HTERT RPE-1 (cell line): ENCODE results near the gene ICE1.
"Not testable (repeated sequence)": the region's sequence is repeated elsewhere in the genome, so short reads cannot be mapped to it uniquely, and the experiment has no call there.

Experiments used
- in situ Hi-C: fragments of 300-500 bp; cut with MboI; formaldehyde crosslinking; loops from 4 replicates; pipeline ENCODE4 v1.14.3; 2020; ENCODE audit warnings: low sequenced_read_pairs

The ICE1 gene

DNA sequence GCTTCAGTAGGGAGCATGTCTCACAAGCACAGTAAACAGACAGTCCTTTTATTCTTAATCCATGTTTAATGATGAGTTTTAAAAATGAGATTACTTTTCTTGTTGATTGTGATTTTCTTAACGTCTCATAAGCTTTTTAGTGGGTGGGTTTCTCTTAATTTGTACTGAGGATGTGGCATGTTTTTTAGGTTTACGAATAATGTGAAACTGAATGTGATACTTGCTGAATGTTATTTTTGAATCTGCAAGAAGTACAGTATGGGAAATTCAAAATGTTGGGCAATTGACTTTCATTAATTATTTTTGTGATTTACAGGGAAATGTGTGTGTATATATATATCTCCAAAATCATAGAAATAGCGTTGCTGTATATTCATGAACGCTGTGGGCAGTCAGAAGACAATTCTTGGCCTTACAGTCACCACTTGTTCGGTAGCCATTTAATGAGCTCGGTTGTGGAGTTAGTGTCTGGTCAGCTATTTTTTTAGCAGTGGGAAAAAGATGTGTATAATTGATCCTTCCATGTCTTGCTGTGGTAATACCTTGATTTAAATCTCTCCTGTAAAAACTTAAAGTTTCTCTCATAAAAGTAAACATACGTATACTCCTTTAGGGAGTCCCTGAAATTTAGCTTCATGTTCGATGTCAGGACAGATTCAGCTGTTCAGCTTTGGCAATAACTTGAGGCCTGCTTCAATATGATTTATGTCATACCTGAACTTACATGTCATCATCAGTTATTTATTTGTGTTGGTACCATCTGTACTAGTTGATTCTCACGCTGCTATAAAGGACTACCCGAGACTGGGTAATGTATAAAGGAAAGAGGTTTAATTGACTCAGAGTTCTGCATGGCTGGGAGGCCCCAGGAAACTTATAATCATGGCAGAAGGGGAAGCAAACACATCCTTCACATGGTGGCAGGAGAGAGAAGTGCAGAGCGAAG is 15.0 kb downstream of the ICE1 start:
- in situ Hi-C loops: no loop called here

DNA sequence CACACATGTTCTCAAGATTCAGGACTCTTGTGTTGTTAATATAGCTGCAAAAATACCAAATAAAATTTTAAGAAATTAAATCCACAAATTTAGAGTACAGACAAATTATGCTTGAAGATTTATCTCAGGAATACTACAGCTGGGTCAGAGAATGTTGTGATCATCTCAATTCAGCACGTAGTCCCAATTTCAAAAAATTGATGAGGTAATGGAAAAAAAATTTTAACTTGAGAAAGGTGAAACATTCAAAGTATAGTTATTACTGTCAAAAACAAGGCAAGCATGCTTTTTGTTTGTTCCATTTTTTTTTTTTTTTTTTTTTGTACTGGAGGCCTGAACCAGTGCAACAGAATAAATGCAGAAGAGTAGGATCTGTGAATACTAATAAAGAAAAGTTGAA is 29.4 kb downstream of the ICE1 start:
- in situ Hi-C loops: no loop called here

DNA sequence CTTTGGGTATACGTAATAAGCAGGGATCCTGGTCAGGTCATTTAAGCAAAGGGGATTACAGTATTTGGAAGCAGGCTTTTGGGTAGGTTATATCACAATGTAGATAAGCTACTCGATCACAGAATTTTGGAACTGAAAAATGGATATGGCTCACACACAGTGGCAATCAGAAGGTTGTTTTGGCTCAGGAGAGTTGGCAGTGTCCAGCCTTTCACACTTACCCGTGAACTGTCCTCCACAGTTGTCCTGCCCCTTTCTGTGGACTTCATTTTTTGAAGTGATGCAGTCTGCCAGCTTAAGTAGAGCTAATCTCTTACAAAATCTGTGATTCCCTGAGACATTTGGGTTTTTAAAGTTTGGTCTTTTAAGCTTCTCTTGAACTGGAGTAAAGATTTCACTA is 30.7 kb downstream of the ICE1 start:
- in situ Hi-C loops: no loop called here

DNA sequence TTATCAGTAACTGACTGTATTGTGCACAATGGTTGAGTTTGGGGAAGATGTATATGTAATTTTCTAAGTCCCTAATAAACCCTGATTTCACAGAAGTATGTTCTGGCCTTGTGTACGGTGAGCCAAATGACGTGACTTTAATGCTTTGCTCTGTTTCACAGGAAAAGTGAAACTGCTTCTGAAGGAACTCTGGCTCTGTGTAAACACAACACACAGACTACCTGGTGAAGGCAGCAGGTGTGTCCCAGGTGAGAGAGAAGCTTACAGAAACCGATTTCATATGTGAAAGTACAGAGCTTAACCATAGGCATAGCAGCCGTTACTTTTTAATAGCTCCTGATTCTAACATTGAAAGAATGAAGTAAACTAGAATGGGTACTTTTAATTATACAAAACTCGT is 31.9 kb downstream of the ICE1 start:
- in situ Hi-C loops: no loop called here

DNA sequence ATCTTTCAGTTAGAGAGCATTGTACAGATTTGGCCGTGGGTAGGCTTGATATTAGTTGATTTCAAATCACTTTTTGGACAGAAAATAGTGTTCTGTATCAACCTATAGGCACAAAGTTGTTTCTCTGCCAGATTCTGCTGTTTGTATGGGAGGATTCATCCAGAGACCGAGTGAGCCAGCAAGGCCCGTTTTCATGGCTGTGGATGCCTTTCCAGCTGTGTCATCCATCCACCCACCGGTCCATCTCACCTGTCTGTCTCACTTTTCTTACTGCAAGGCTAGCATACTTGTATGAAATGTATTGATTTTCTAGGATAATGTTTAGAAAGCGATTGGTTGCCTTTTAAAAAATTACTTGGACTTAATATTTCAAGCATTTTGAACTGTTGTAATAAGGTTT is 34.4 kb downstream of the ICE1 start:
- in situ Hi-C loops: no loop called here

DNA sequence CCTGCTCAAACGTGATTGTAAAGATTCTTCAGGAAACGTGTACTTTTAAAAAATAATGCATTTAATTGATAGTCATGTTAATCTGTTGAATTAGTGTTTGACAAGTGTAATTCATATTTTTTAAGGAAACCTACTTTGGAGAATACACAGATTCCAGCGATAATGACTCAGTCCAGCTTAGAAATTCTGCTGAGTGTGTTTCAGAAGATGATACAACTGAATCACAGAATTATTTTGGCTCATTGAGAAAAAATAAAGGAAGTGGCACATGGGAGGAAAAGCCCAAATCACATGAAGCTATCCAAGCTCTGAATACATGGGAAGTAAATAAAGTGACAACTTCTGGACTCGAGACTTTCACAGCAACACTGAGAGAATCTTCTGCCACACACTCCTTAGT is 37.8 kb downstream of the ICE1 start:
- in situ Hi-C loops: no loop called here

DNA sequence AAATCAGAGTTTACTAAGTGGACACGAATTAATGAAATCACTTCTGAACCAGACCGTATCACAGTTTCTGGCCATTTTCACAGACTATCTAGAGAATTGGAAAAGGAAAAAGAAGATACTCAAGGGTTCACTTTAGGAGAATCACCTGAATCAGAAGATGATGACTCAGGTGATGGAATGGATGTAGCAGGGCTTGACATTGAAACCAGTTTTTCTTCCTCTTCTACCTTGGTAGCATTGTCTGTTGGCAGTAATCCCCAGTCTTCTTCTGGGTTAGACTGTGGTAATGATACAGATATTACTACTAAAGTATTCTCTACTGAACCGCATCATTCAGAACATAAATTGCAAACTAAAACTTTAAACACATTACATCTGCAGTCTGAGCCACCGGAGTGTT is 38.5 kb downstream of the ICE1 start:
- in situ Hi-C loops: no loop called here

DNA sequence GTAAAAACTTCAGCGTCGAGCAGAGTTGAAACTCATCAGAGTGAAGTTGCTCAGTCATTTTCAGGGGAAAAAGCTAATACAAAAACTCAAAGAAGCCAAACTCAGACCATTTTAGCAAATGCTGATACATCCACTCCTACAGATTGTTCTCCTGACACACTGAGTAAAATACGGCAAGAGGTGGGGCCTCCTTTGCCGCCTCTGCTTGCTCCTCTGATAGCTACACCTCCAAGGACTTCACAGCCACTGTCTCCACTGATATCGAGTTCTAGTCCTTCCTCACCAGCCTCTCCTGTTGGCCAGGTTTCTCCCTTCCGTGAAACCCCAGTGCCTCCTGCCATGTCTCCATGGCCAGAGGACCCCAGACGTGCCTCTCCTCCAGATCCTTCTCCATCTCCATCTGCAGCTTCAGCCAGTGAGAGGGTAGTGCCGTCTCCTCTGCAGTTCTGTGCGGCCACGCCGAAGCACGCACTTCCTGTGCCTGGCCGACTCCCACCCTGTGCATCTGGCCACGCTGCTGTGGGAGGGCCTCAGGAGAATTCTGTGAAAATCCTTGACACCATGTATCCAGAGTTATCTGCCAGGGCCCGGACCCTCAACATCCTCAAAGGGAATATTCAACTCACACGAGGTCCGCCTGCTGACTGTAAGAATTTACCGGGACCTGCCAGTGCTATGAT is 41.7 kb downstream of the ICE1 start:
- in situ Hi-C loops: no loop called here

DNA sequence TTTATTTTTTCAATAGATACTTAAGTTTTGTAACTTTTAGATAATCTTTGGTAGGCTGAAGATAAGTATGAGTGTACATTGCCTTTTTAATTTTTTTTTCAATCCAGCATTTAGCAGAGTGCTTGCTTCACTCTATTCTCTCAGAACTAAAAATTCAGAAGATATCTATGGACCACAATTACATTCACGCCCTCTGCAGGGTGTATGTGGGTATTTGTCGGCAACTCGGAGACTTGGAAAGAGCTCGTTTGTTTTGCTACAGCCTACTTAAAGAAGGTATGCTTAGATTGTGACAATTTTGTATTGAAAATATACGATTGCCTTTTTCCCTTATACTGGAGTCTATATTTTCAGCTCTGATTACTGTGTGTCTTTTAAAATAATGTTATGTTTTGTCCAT is 43.8 kb downstream of the ICE1 start:
- in situ Hi-C loops: no loop called here

DNA sequence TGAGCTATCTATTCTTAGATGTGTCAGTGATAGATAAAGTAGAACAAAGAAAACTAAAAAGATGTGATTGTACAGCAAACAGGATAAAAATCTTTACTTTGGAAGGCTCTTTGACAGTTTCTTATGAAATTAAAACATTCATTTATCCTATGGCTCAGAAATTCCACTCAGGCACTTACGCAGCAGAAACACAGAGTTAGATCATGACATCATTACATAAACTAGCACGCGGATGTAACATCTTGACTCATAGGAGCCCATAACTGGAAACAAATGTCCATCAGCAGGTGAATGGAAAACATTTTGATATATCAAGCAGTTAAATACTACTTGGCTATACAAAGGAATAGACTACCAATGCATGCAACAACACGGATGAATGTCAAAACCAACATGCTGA is 45.3 kb downstream of the ICE1 start:
- in situ Hi-C loops: no loop called here

DNA sequence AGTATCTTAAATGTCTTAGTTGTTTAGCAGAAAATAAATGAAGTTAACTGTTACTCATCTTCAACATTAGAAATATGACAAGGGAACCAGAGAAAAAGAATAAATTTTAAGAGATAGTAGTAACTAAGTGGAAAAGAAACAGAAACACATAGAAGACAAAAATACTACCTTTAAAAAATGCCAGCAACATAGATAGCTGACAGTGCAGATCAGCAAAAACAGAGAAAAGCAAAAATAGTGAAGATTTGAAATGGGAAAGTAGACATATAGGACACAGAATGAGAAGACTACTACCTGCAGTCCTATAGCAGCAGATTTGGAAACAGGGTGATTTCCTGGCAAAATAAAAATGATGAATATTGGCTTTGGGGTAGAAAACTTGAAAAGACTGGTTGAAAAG is 48.5 kb downstream of the ICE1 start:
- in situ Hi-C loops: no loop called here

DNA sequence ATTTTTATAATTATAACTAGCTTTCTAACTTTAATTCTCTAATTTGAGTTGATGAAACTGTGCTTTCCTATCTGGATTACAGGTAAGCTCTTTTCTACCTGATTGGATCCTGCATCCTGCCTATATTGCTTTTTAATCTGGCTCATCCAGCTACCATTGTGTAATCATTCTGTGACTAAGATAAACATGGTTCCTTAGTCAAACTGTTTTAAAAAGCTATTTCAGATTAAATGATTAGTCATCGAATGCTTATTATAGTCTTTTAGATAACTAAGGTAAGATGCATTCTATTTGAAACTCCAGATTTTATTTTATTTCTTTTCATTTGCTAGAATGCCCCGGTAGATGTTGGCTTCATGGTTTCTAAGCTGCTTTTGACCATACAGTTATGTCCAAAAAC is 50.7 kb downstream of the ICE1 start:
- in situ Hi-C loops: no loop called here

DNA sequence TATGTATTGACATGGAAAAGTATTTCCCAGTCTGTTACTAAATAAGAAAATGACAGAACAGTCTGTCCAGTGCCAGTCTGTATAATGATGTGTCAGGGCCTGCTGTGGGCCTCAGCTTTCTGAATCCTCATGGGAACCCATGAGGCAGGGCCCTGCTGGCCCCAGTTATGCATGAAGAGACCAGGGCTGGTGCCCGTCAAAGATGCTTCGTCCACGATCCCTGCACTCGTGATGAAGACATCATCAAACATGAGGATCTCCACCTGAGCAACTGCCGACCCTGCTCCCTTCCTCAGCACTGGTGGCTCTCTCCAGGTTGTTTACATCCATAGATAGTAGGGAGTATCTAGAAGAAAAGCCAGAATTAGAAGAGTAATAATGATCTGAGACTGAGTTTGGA is 52.5 kb downstream of the ICE1 start:
- in situ Hi-C loops: no loop called here

DNA sequence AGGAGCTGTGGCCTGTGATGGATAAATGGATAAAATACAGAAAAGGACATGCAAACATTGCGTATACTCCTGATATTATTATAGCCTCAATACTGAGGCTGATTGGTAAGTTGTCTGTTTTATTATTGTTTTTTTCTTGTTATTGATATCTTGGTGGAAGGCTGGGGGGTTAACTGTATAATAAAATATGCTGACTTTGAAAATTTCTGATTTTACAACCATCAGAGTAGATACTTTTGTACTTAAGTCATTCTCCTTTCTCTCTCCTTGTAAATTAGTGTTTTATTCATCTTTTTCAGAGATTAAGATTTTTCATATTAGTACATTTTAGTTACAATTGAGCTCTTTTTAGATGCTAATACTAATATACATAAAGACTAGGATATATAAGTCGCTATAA is 53.5 kb downstream of the ICE1 start:
- in situ Hi-C loops: no loop called here

DNA sequence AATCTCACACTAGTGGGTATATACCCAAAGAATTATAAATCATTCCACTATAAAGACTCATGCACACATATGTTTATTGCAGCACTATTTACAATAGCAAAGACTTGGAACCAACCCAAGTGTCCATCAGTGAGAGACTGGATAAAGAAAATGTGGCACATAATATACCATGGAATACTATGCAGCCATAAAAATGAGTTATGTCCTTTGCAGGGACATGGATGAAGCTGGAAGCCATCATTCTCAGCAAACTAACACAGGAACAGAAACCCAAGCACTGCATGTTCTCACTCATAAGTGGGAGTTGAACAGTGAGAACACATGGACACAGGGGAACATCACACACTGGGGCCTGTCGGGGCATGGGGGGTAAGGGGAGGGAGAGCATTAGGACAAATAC is 57.1 kb downstream of the ICE1 start:
- in situ Hi-C loops: not testable (repeated sequence)

DNA sequence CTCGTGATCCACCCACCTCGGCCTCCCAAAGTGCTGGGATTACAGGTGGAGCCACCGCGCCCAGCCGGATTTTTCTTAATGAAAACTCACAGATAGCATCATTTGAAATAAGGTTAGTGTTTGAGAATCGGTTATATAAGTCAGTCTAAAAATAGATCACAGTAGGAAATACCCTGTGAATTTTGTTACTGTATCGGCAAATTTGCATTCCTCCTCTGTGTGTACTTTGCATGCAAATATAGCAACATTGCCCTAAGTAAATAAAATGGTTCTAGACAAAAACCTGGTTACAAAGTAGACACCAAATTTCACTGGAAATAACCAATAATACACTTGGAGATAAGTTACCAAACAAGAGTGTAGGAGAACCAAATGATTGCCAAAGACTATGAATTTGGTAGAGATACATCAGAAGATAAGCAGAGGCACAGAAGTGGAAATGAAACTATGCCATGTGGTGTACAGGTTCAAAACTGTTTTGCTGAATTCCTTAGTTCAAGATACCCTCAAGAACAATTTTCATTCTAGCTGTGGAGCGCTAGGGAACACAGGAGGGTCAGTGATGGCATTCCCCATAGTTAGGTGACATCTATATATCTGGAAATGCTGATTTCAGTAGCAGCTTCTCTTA is 58.1 kb downstream of the ICE1 start:
- in situ Hi-C loops: no loop called here

DNA sequence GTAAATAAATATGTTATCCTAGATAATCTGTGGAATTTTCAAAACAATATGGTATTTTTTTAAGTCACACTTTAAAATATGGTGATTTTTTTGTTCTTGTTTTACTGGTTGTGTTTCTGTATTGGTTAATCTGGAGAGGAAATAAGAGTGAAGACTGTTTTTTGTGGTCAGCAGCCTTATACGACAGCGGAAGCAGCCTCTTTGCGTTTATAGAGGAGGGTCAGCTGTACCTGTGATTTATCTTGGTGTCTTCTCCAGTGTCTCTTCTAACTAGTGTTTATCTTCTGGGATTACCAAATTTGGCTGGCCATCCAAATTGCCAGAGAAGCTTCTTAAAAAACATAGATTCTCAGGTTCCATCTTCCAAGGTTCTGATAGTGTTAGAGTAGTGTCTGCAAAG is 58.7 kb downstream of the ICE1 start:
- in situ Hi-C loops: no loop called here

DNA sequence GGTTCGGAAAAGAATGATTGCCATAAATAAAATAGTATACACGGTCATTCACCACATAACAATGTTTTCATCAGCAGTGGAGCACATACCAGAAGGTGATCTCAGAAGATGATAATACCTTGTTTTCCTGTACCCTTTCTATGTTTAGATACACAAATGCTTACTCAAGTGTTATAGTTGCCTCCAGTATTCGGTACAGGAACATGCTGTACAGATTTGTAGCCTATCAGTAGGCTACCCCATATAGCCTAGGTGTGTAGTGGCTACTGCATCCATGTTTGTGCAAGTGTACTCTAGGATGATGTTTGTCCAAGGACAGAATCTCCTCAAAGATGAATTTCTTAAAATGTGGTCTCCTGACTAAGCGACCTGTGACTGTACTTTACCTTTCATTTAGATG is 59.2 kb downstream of the ICE1 start:
- in situ Hi-C loops: no loop called here

DNA sequence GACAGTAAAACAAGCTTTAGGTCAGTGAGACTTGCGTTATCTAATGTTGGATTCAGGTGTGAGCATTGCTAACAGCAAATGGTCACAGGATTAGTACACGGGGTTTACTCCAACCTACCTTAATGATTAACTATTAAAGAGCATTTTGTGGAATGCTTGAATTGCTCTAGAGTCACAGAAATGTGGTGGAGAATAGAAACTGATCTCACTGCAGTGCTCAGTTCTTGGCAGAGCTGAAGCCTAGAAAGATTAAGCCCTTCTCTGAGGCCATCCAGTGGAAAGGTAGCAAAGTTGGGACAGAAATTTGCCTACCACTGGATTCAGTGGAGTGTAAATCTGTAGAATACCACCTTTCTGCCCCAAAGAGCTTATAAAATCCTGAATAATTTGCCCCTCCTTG is 60.9 kb downstream of the ICE1 start:
- in situ Hi-C loops: no loop called here

DNA sequence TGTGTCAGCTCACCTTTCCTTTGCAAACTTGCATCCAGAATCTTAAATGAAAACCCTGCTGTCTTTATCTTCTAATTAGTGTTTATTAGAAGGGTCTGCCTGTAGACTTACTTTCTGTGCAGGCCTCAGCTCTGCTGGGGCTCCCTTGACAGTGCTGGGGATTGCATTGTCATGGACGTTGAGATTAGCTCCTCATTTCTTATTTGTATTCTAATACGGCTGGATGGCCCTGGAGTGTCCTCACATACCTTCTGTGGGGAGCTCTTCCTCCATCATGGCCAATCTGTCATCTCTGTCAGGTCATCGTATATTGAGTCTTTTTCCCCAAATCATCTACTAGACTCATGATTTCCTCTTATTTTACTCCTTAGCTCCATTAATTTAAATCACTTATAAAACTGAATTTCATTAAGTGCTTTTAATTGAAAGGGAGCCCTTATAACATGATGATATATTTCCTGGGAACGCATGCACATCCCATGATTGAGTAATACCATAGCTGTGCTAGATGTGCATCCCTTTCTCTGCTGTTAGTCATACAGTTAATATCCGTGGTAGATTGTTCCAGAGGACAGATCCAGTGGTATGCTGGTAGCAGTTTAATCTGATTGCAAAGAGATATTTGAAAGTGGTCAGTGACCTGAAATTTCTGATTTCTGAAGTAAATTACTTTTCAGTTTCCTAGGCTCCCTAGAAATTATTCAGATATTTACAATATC is 61.6 kb downstream of the ICE1 start:
- in situ Hi-C loops: no loop called here

DNA sequence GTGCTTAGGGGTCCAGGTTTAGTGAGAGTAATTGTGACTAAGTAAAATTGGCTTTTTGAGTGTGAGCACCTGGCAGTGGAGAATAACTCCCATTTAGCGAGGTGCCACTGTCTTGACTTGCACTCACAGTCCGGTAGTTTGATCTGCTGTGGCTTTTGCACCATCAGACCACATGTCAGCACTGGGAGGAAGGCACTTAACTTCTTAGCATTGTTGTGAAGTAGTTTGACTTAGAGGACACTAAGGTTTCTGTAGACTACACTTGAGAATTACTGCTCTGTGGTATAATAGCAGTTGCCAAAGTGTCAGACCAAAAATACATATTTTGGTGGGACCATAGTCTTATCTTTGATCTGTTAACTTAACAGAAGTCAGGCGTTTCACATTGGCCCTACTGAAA is 63.6 kb downstream of the ICE1 start:
- in situ Hi-C loops: no loop called here
